HCT116 (cell line): ENCODE measurements around the gene CABLES1. TPM values are rescaled to one million over a fixed set of nuclear protein-coding genes. Genes with fewer than 3 reads are reported as not detected.

Experiments
- ATAC-seq: fragments of 200-7000 bp; cut with Tn5 transposase; 2 replicates; pipeline ENCODE4 v1.9.1; 2020; ENCODE audit warnings: mild to moderate bottlenecking, moderate library complexity
- BruUV-seq: library from RNA; stranded (reverse); fragments of 400-500 nt; replicated peaks from 2 replicates; lab custom pipeline; 2021; lab: Mats Ljungman, UMichigan
- CTCF ChIA-PET: fragments of 300-600 bp; sonication (Branson Sonifier 250); formaldehyde crosslinking; loops from one replicate; lab custom pipeline; 2021; ENCODE audit warnings: antibody characterized with exemption; lab: Charles Lee
- POLR2A ChIA-PET: fragments of 300-600, 350-600 bp; sonication (Branson Sonifier 250); formaldehyde crosslinking; loops from one replicate; lab custom pipeline; 2021; ENCODE audit warnings: antibody characterized with exemption; lab: Charles Lee
- RAD21 ChIA-PET, 2 experiments: fragments of 300-600 bp; sonication (Branson Sonifier 250); formaldehyde crosslinking; loops; one replicate each; lab custom pipeline; 2023; ENCODE audit warnings: low total read pairs in 2 of 2; ENCODE audit not compliant: uncharacterized antibody in 2 of 2, unreplicated experiment in 2 of 2, low non-redundant PET in 1 of 2; lab: Charles Lee
- DNase-seq: peaks from one replicate; pipeline ENCODE4 v3.0.0-alpha.2; 2010; ENCODE audit warnings: low read depth, low spot score
- H2AFZ ChIP-seq: fragments of 200-600 bp; shearing (Covaris generic), sonication (generic); 2 replicates; pipeline ENCODE4 v1.6.1; 2017; ENCODE audit warnings: low read depth, mixed run types, mixed read lengths, antibody characterized with exemption, low read length; ENCODE audit not compliant: poor library complexity, severe bottlenecking
- H3K27ac ChIP-seq: 2 replicates; pipeline ENCODE4 v1.5.1; 2012; ENCODE audit warnings: low read depth, low read length
- H3K27me3 ChIP-seq: fragments of 200-600 bp; sonication (generic); 2 replicates; pipeline ENCODE4 v1.6.1; 2016; ENCODE audit warnings: mixed run types, low read length, mixed read lengths; ENCODE audit not compliant: insufficient read depth
- H3K36me3 ChIP-seq, 2 experiments: fragments of 200-500 bp in 1 of 2; fragments of 200-600 bp in 1 of 2; sonication (Bioruptor generic) in 1 of 2; sonication (generic) in 1 of 2; 2 replicates each; pipeline versions ENCODE4 v1.5.1 to v1.6.1; 2014 to 2016; ENCODE audit warnings: low read length in 2 of 2, inconsistent platforms in 1 of 2, mixed read lengths in 1 of 2, mixed run types in 1 of 2; ENCODE audit not compliant: insufficient read depth in 2 of 2, control insufficient read depth in 1 of 2
- H3K4me1 ChIP-seq, 2 experiments: fragments of 200-600 bp in 1 of 2; sonication (generic) in 1 of 2; 2 replicates each; pipeline versions ENCODE4 v1.5.1 to v1.6.1; 2012 to 2017; ENCODE audit warnings: low read length in 2 of 2, inconsistent platforms in 1 of 2, mild to moderate bottlenecking in 1 of 2, mixed read lengths in 1 of 2, mixed run types in 1 of 2, moderate library complexity in 1 of 2; ENCODE audit not compliant: insufficient read depth in 2 of 2, control insufficient read depth in 1 of 2
- H3K4me2 ChIP-seq: fragments of 200-600 bp; sonication (generic); 2 replicates; pipeline ENCODE4 v1.6.1; 2017; ENCODE audit warnings: mixed run types, low read length, mixed read lengths
- H3K4me3 ChIP-seq, 2 experiments: fragments of 200-600 bp in 1 of 2; sonication (generic) in 1 of 2; replicated peaks in 1 of 2; 2 replicates each; pipeline ENCODE4 v1.5.1; 2011 to 2016; ENCODE audit warnings: low read length in 2 of 2, control low read depth in 1 of 2, low read depth in 1 of 2, mild to moderate bottlenecking in 1 of 2, mixed read lengths in 1 of 2, mixed run types in 1 of 2
- H3K79me2 ChIP-seq: fragments of 200-600 bp; sonication (generic); 2 replicates; pipeline ENCODE4 v1.6.1; 2017; ENCODE audit warnings: mild to moderate bottlenecking, mixed run types, low read length, moderate library complexity, mixed read lengths; ENCODE audit not compliant: insufficient read depth
- H3K9ac ChIP-seq: fragments of 200-600 bp; sonication (generic); 2 replicates; pipeline ENCODE4 v1.6.1; 2016; ENCODE audit warnings: low read length, mixed read lengths
- H3K9me2 ChIP-seq: fragments of 200-600 bp; sonication (generic), shearing (Covaris generic); 2 replicates; pipeline ENCODE4 v1.6.1; 2017; ENCODE audit warnings: mixed run types, mild to moderate bottlenecking, moderate library complexity; ENCODE audit not compliant: insufficient read depth
- H3K9me3 ChIP-seq, 2 experiments: fragments of 200-500 bp in 1 of 2; fragments of 200-600 bp in 1 of 2; sonication (Bioruptor generic) in 1 of 2; sonication (generic) in 1 of 2; 2 replicates each; pipeline ENCODE4 v1.6.1; 2014 to 2017; ENCODE audit warnings: low read length in 2 of 2, mixed read lengths in 2 of 2, inconsistent platforms in 1 of 2, low read depth in 1 of 2, mild to moderate bottlenecking in 1 of 2, mixed run types in 1 of 2, moderate library complexity in 1 of 2; ENCODE audit not compliant: control insufficient read depth in 1 of 2, insufficient read depth in 1 of 2
- H4K20me1 ChIP-seq: fragments of 200-600 bp; sonication (generic), shearing (Covaris generic); 2 replicates; pipeline ENCODE4 v1.6.1; 2017; ENCODE audit warnings: mixed run types, mild to moderate bottlenecking, moderate library complexity; ENCODE audit not compliant: insufficient read depth
- CBX3 ChIP-seq: IDR thresholded peaks from 2 replicates; pipeline ENCODE4 v1.6.1; 2012; ENCODE audit warnings: low read depth
- EGR1 ChIP-seq: IDR thresholded peaks from 2 replicates; pipeline ENCODE4 v1.6.1; 2012; ENCODE audit warnings: low read depth
- ELF1 ChIP-seq: IDR thresholded peaks from 2 replicates; pipeline ENCODE4 v1.6.1; 2012; ENCODE audit warnings: low read depth, borderline replicate concordance
- EZH2 ChIP-seq: fragments of 200-600 bp; sonication (generic); IDR thresholded peaks from 2 replicates; pipeline ENCODE4 v1.6.1; 2017; ENCODE audit warnings: antibody characterized with exemption, mixed run types
- EZH2phosphoT487 ChIP-seq: fragments of 200-600 bp; IDR thresholded peaks from 2 replicates; pipeline ENCODE4 v1.6.1; 2018; ENCODE audit warnings: antibody characterized with exemption, borderline replicate concordance
- FOSL1 ChIP-seq: IDR thresholded peaks from 2 replicates; pipeline ENCODE4 v1.6.1; 2012; ENCODE audit warnings: low read depth
- JUND ChIP-seq: IDR thresholded peaks from 2 replicates; pipeline ENCODE4 v1.6.1; 2012
- POLR2A ChIP-seq: IDR thresholded peaks from 2 replicates; pipeline ENCODE4 v1.7.0; 2011; ENCODE audit warnings: borderline replicate concordance; ENCODE audit not compliant: insufficient read depth, insufficient read length; ENCODE audit errors: extremely low read depth
- POLR2AphosphoS5 ChIP-seq: IDR thresholded peaks from 2 replicates; pipeline ENCODE4 v1.6.1; 2011; ENCODE audit warnings: mild to moderate bottlenecking, low read depth, low read length, moderate library complexity
- RAD21 ChIP-seq: IDR thresholded peaks from 2 replicates; pipeline ENCODE4 v1.6.1; 2012; ENCODE audit warnings: low read depth, mild to moderate bottlenecking
- SIN3A ChIP-seq: IDR thresholded peaks from 2 replicates; pipeline ENCODE4 v1.6.1; 2012; ENCODE audit warnings: low read depth
- SP1 ChIP-seq: IDR thresholded peaks from 2 replicates; pipeline ENCODE4 v1.6.1; 2012; ENCODE audit warnings: low read depth
- YY1 ChIP-seq: IDR thresholded peaks from 2 replicates; pipeline ENCODE4 v1.6.1; 2011; ENCODE audit warnings: low read length, low read depth, moderate library complexity, mild to moderate bottlenecking; ENCODE audit not compliant: insufficient replicate concordance; ENCODE audit errors: extremely low read depth
- ZFX ChIP-seq: fragments of 450-650 bp; IDR thresholded peaks from 2 replicates; pipeline ENCODE4 v1.6.1; 2017
- ZNF274 ChIP-seq: fragments of 200-500 bp; sonication (Bioruptor generic); IDR thresholded peaks from 2 replicates; pipeline ENCODE4 v1.6.1; 2014; ENCODE audit warnings: mild to moderate bottlenecking, low read depth, low read length, inconsistent platforms
- intact Hi-C: fragments of 100-400 bp; cut with micrococcal nuclease; formaldehyde crosslinking; loops from 2 replicates; pipeline ENCODE4 v1.10.0; 2022
- total RNA-seq: library from RNA; stranded (reverse); gene quantifications from one replicate; pipeline ENCODE4 v1.2.1, GENCODE V29; 2021; ENCODE audit not compliant: unreplicated experiment
- TF ChIP-seq, protein P1 (sequence below), 3 experiments: fragments of 200-600 bp in 1 of 3; sonication (generic) in 1 of 3; IDR thresholded peaks in 2 of 3; conservative IDR thresholded peaks in 1 of 3; 2 replicates each; pipeline ENCODE4 v1.5.1; 2012 to 2017; ENCODE audit warnings: low read depth in 2 of 3, low read length in 2 of 3, antibody characterized with exemption in 1 of 3, borderline replicate concordance in 1 of 3, control low read depth in 1 of 3, mild to moderate bottlenecking in 1 of 3, mixed read lengths in 1 of 3, mixed run types in 1 of 3, moderate library complexity in 1 of 3; ENCODE audit not compliant: insufficient read depth in 1 of 3
- TF ChIP-seq, protein P2 (sequence below): IDR thresholded peaks from 2 replicates; pipeline ENCODE4 v1.6.1; 2012
- TF ChIP-seq, protein P3 (sequence below): IDR thresholded peaks from 2 replicates; pipeline ENCODE4 v1.6.1; 2012; ENCODE audit warnings: low read depth
- TF ChIP-seq, protein P4 (sequence below): IDR thresholded peaks from 2 replicates; pipeline ENCODE4 v1.6.1; 2011; ENCODE audit warnings: mild to moderate bottlenecking, low read length, moderate library complexity; ENCODE audit not compliant: insufficient replicate concordance; ENCODE audit errors: extremely low read depth
- TF ChIP-seq, protein P5 (sequence below): IDR thresholded peaks from 2 replicates; pipeline ENCODE4 v1.6.1; 2012

The CABLES1 gene
- total RNA-seq, 1 experiment from 2014 or later = 7.7 TPM

DNA sequence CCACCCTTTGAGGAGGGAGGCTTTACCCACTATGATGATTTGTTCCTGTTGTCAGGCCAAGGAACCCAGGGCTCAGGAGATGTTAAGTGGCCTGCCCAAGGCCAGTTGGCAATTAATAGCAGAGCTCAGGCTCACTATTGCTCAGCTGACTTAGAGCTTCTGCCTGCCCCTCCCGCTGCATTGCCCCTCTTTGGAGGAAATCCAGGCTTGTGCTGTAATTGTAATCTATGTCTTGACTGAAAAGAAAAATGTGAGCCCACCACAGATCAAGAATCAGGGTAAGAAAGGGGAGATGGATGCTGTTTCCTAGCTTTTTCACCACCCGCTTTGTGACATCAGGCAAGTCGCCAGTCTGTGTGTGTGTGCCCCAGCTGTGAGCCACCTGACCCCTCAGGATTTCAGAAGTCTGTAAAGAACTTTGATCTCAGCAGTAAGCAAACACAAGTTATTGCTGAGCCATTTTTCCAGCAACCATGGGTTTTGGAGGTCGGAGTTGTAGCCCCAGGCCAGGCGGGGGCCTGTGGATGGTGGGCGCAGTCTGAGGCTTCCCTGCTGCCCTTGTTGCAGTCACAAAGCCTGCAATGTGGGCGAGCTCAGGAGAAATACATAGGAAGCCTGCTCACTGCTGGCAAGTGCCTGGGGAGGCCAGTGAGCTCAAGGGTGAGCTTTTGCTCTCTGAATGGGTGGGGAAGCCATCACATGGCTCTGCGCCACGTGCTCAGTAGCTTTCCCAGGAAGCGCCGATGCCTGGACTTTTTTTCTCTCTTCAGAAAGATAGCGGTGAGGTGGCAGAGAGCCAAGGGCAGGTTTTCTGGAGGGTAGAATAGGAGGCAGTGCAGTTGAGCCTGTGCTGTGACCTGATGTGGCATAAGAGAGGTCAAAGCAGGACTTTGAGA is 6.1 kb downstream of the CABLES1 start:
- Histone ChIP-seq H3K4me1 (peaks cover 35 to 46% of the 10 kb centered on the region in 2 experiments), H3K9me3 (no peaks in the 10 kb centered on the region), H3K4me3 (no peak overlapping the region), H3K79me2 (peaks cover 5% of the 10 kb centered on the region; the same call in 1 of the 2 replicates), H3K9me2 (no peaks in the 10 kb centered on the region), H3K9ac (no peak overlapping the region), H2AFZ (no peak overlapping the region), H4K20me1 (no peaks in the 10 kb centered on the region), H3K36me3 (no peaks in the 10 kb centered on the region)
- intact Hi-C loops = no loop called here
- CTCF ChIA-PET = no interaction called here
- DNase-seq (no peak), ATAC-seq (no peak)
- RAD21 ChIA-PET = no interaction called here
- BruUV-seq = no TSS peak
- TF ChIP-seq, protein P1, sequence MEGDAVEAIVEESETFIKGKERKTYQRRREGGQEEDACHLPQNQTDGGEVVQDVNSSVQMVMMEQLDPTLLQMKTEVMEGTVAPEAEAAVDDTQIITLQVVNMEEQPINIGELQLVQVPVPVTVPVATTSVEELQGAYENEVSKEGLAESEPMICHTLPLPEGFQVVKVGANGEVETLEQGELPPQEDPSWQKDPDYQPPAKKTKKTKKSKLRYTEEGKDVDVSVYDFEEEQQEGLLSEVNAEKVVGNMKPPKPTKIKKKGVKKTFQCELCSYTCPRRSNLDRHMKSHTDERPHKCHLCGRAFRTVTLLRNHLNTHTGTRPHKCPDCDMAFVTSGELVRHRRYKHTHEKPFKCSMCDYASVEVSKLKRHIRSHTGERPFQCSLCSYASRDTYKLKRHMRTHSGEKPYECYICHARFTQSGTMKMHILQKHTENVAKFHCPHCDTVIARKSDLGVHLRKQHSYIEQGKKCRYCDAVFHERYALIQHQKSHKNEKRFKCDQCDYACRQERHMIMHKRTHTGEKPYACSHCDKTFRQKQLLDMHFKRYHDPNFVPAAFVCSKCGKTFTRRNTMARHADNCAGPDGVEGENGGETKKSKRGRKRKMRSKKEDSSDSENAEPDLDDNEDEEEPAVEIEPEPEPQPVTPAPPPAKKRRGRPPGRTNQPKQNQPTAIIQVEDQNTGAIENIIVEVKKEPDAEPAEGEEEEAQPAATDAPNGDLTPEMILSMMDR (IDR thresholded peaks at IDR 0.05 in 2 of 3, conservative IDR thresholded peaks at IDR 0.05 in 1 of 3; ENCODE audit: borderline replicate concordance in 1 of 3, insufficient read depth in 1 of 3, low read depth in 2 of 3, low read length in 2 of 3) = no peak
- TF ChIP-seq POLR2A (no peak), ZFX (no peak), YY1 (no peak), POLR2AphosphoS5 (no peak), EZH2 (no peak), EZH2phosphoT487 (no peak), SIN3A (no peak), ELF1 (no peak), EGR1 (no peak), ZNF274 (no peak), RAD21 (no peak), CBX3 (no peak), SP1 (no peak), JUND (no peak), FOSL1 (no peak)
- TF ChIP-seq, protein P2, sequence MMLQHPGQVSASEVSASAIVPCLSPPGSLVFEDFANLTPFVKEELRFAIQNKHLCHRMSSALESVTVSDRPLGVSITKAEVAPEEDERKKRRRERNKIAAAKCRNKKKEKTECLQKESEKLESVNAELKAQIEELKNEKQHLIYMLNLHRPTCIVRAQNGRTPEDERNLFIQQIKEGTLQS = no peak
- TF ChIP-seq, protein P3, sequence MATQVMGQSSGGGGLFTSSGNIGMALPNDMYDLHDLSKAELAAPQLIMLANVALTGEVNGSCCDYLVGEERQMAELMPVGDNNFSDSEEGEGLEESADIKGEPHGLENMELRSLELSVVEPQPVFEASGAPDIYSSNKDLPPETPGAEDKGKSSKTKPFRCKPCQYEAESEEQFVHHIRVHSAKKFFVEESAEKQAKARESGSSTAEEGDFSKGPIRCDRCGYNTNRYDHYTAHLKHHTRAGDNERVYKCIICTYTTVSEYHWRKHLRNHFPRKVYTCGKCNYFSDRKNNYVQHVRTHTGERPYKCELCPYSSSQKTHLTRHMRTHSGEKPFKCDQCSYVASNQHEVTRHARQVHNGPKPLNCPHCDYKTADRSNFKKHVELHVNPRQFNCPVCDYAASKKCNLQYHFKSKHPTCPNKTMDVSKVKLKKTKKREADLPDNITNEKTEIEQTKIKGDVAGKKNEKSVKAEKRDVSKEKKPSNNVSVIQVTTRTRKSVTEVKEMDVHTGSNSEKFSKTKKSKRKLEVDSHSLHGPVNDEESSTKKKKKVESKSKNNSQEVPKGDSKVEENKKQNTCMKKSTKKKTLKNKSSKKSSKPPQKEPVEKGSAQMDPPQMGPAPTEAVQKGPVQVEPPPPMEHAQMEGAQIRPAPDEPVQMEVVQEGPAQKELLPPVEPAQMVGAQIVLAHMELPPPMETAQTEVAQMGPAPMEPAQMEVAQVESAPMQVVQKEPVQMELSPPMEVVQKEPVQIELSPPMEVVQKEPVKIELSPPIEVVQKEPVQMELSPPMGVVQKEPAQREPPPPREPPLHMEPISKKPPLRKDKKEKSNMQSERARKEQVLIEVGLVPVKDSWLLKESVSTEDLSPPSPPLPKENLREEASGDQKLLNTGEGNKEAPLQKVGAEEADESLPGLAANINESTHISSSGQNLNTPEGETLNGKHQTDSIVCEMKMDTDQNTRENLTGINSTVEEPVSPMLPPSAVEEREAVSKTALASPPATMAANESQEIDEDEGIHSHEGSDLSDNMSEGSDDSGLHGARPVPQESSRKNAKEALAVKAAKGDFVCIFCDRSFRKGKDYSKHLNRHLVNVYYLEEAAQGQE = no peak
- TF ChIP-seq, protein P4, sequence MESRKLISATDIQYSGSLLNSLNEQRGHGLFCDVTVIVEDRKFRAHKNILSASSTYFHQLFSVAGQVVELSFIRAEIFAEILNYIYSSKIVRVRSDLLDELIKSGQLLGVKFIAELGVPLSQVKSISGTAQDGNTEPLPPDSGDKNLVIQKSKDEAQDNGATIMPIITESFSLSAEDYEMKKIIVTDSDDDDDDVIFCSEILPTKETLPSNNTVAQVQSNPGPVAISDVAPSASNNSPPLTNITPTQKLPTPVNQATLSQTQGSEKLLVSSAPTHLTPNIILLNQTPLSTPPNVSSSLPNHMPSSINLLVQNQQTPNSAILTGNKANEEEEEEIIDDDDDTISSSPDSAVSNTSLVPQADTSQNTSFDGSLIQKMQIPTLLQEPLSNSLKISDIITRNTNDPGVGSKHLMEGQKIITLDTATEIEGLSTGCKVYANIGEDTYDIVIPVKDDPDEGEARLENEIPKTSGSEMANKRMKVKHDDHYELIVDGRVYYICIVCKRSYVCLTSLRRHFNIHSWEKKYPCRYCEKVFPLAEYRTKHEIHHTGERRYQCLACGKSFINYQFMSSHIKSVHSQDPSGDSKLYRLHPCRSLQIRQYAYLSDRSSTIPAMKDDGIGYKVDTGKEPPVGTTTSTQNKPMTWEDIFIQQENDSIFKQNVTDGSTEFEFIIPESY = no peak
- TF ChIP-seq, protein P5, sequence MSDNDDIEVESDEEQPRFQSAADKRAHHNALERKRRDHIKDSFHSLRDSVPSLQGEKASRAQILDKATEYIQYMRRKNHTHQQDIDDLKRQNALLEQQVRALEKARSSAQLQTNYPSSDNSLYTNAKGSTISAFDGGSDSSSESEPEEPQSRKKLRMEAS = no peak
- TF ChIP-seq, all 23 proteins: peak for 0
- H3K4me2 ChIP-seq = no peak overlapping the region
- H3K27me3 ChIP-seq = no peaks in the 10 kb centered on the region
- H3K27ac ChIP-seq = no peak overlapping the region
- POLR2A ChIA-PET = no interaction called here
